Calu3 (cell line): ENCODE measurements around the gene ASTL. TPM values are rescaled to one million over a fixed set of nuclear protein-coding genes. Genes with fewer than 3 reads are reported as not detected.

Source experiments
- BruUV-seq: library from RNA; stranded (reverse); fragments of 400-500 nt; replicated peaks from 2 replicates; lab custom pipeline; 2021; lab: Mats Ljungman, UMichigan
- CTCF ChIA-PET: fragments of 300-600 bp; sonication (Branson Sonifier 250); formaldehyde crosslinking; loops from one replicate; lab custom pipeline; 2022; ENCODE audit warnings: antibody characterized with exemption; lab: Charles Lee
- DNase-seq: peaks from one replicate; pipeline ENCODE4 v3.0.0; 2022
- H3K27ac Mint-ChIP-seq: one replicate; pipeline ENCODE4 v1.8.0; 2022; ENCODE audit warnings: mixed read lengths; ENCODE audit not compliant: unreplicated experiment
- H3K27me3 Mint-ChIP-seq: one replicate; pipeline ENCODE4 v1.8.0; 2022; ENCODE audit warnings: mixed read lengths; ENCODE audit not compliant: unreplicated experiment
- H3K36me3 Mint-ChIP-seq: one replicate; pipeline ENCODE4 v1.8.0; 2022; ENCODE audit warnings: mild to moderate bottlenecking, moderate library complexity, mixed read lengths; ENCODE audit not compliant: insufficient read depth, unreplicated experiment
- H3K4me1 Mint-ChIP-seq: one replicate; pipeline ENCODE4 v1.8.0; 2022; ENCODE audit warnings: mild to moderate bottlenecking, low read depth, mixed read lengths; ENCODE audit not compliant: unreplicated experiment
- H3K4me3 Mint-ChIP-seq: one replicate; pipeline ENCODE4 v1.8.0; 2022; ENCODE audit warnings: mild to moderate bottlenecking, low read depth, moderate library complexity, mixed read lengths; ENCODE audit not compliant: unreplicated experiment
- H3K9me3 Mint-ChIP-seq: one replicate; pipeline ENCODE4 v1.8.0; 2022; ENCODE audit warnings: low read depth, mixed read lengths; ENCODE audit not compliant: unreplicated experiment
- intact Hi-C: fragments of 100-400 bp; cut with micrococcal nuclease; formaldehyde crosslinking; loops from one replicate; pipeline ENCODE4 v1.10.0; 2022; ENCODE audit not compliant: unreplicated experiment
- total RNA-seq: library from RNA; stranded (reverse); gene quantifications from 2 replicates; pipeline ENCODE4 v1.2.3, GENCODE V29; 2022
- TF ChIP-seq, protein P1 (sequence below): fragments of 200-600 bp; IDR thresholded peaks from one replicate; pipeline ENCODE4 v1.8.0; 2022; ENCODE audit warnings: antibody characterized with exemption; ENCODE audit not compliant: unreplicated experiment

The ASTL gene
- total RNA-seq, 1 experiment from 2014 or later: not detected

DNA sequence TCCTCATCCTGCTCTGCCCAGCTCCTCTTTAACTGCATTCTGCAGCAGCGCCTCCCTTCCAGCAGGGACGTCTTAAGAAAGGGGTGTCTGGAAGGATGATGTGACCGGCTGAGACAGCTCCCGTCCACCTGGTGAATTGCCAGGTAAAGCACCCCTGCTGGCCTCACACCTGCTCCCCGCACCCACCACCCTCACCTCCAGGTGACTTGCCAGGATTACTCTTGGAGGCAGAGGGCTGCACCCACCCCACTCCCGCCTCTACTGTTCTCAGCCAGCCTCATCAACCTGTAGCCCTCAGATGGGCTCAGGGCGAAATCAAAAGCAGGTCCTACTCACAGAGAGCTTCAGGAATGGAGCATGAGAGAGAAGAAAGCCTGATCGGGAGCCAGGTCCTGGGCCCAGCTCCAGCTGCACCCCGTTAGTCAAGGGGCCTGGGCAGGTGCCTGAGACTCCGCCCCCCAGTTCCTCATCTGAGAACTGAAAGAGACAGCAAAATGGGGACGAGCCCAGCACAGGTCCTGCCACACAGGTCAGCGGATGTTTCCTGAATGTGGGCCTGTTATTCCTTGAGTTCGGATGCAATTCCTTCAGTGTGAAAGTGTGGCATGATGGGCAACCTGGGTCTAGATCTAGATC, 27.6 kb downstream of the ASTL start:
- Mint-ChIP-seq H3K27ac (no peak overlapping the region), H3K4me3 (no peak overlapping the region), H3K4me1 (no peaks in the 10 kb centered on the region), H3K36me3 (peaks cover 7% of the 10 kb centered on the region), H3K27me3 (peaks cover 51% of the 10 kb centered on the region), H3K9me3 (no peaks in the 10 kb centered on the region)
- DNase-seq: no peak
- no TSS peak for BruUV-seq
- CTCF ChIA-PET: no interaction called here
- intact Hi-C loops: no loop called here
- TF ChIP-seq, protein P1, sequence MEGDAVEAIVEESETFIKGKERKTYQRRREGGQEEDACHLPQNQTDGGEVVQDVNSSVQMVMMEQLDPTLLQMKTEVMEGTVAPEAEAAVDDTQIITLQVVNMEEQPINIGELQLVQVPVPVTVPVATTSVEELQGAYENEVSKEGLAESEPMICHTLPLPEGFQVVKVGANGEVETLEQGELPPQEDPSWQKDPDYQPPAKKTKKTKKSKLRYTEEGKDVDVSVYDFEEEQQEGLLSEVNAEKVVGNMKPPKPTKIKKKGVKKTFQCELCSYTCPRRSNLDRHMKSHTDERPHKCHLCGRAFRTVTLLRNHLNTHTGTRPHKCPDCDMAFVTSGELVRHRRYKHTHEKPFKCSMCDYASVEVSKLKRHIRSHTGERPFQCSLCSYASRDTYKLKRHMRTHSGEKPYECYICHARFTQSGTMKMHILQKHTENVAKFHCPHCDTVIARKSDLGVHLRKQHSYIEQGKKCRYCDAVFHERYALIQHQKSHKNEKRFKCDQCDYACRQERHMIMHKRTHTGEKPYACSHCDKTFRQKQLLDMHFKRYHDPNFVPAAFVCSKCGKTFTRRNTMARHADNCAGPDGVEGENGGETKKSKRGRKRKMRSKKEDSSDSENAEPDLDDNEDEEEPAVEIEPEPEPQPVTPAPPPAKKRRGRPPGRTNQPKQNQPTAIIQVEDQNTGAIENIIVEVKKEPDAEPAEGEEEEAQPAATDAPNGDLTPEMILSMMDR: no peak

DNA sequence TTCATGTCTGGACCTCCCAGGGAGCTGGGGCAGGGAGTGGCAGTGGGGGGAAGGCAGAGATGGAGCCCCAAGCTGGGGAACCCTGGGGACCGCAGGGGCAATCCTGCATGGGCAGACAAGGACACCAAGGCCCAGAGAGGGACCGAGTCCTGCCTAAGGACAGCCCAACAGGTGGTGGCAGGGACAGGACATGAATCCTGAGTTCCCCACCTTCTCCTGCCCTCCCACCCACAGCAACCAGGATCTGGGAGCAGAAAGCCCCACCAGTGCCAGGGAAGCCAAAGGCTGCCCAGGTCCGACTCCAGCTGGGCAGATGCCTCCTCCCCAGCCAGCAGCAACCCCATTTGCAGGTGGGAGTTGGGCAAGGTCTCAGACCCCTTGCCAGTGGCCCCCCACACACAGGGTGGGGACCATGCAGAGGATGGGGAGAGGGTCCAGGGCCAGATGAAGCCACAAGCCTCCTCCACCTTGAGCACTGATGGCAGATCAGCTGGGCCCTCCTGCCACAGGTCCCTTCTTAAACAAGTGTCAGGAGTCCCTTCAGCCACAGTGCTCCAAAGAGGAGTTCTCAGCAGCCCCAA, 28.3 kb downstream of the ASTL start:
- BruUV-seq: no TSS peak
- intact Hi-C loops: no loop called here
- Mint-ChIP-seq H3K4me3 (no peak overlapping the region), H3K27me3 (peaks cover 51% of the 10 kb centered on the region), H3K27ac (no peak overlapping the region), H3K36me3 (no peaks in the 10 kb centered on the region), H3K4me1 (no peaks in the 10 kb centered on the region), H3K9me3 (no peaks in the 10 kb centered on the region)
- TF ChIP-seq, protein P1: no peak
- no peak for DNase-seq
- CTCF ChIA-PET: no interaction called here

DNA sequence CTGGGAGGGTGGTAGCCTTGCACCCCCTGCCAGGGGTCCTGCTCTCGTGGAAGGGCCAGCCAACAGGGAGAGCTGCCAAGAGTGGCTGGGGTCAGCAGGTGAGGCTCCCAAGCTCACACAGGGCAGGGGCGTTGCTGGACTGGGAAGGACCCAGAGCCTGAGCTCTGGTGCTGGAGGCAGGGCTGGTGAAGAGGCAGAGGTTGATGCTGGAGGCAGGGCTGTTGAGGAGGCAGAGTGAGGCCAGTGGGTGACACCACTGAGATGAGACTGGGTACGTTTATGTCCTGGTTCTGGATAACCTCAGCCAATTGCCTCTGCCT, 29.0 kb downstream of the ASTL start:
- intact Hi-C loops: no loop called here
- Mint-ChIP-seq H3K4me1 (no peaks in the 10 kb centered on the region), H3K4me3 (no peak overlapping the region), H3K27me3 (peaks cover 51% of the 10 kb centered on the region), H3K27ac (no peak overlapping the region), H3K36me3 (no peaks in the 10 kb centered on the region), H3K9me3 (no peaks in the 10 kb centered on the region)
- no TSS peak for BruUV-seq
- TF ChIP-seq, protein P1: no peak
- CTCF ChIA-PET: no interaction called here
- no peak for DNase-seq

DNA sequence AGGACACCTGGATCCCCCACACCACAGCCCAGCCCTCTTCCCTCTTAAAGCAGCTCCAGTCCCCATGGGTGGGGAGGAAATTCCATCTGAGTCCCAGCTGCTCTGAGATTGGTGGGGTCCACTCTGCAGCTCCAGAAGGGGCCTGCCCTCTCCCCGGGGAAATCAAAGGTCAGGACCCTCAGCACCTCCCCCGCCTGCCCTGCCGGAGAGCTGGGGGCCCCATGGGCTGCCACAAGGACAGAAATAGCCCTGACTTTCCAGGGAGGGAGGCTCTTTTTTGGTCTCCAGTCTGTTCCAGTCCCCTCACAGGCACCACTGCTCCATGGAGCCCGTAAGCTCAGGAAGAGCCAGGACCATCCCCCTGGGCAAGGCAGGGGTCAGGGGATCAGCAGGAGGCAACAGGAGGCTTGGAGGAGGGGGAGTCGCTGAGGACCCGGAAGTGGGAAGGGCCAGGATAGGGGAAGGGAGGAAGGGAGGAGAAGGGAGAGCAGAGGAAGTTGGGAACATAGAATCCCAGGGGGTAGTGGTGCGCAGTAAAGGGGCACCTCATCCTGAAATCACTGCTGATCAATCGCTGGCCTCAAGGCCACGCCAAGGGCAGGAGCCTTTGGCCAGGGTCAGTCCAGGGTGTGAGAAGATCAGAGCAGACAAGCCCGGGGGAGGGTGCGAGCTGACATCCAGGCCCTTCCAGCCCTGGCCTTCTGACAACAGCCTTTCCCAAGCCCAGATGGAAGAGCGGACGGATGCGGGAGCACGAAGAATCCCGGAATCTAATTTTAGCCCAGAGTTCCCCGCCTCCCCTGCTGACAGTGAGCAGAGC, 29.6 kb downstream of the ASTL start:
- CTCF ChIA-PET: interaction anchor here (1.2 kb wide), 1 partner anchor 8 kb away, joined by 6 read pairs; the partner anchor contains the start of gene ADRA2B
- DNase-seq: no peak
- H3K9me3 Mint-ChIP-seq: no peaks in the 10 kb centered on the region
- TF ChIP-seq, protein P1: no peak
- no peaks in the 10 kb centered on the region for H3K36me3 Mint-ChIP-seq
- no peak overlapping the region for H3K4me3 Mint-ChIP-seq
- H3K27ac Mint-ChIP-seq: no peak overlapping the region
- H3K4me1 Mint-ChIP-seq: no peaks in the 10 kb centered on the region
- peaks cover 52% of the 10 kb centered on the region for H3K27me3 Mint-ChIP-seq
- intact Hi-C loops: no loop called here
- BruUV-seq: no TSS peak
